Calu3 (cell line): ENCODE data around the gene IGF2. TPM values are rescaled to one million over a fixed set of nuclear protein-coding genes. Genes with fewer than 3 reads are reported as not detected.

ENCODE experiments used
- BruUV-seq: library from RNA; stranded (reverse); fragments of 400-500 nt; replicated peaks from 2 replicates; lab custom pipeline; 2021; lab: Mats Ljungman, UMichigan
- CTCF ChIA-PET: fragments of 300-600 bp; sonication (Branson Sonifier 250); formaldehyde crosslinking; loops from one replicate; lab custom pipeline; 2022; ENCODE audit warnings: antibody characterized with exemption; lab: Charles Lee
- DNase-seq: peaks from one replicate; pipeline ENCODE4 v3.0.0; 2022
- H3K27ac Mint-ChIP-seq: one replicate; pipeline ENCODE4 v1.8.0; 2022; ENCODE audit warnings: mixed read lengths; ENCODE audit not compliant: unreplicated experiment
- H3K27me3 Mint-ChIP-seq: one replicate; pipeline ENCODE4 v1.8.0; 2022; ENCODE audit warnings: mixed read lengths; ENCODE audit not compliant: unreplicated experiment
- H3K36me3 Mint-ChIP-seq: one replicate; pipeline ENCODE4 v1.8.0; 2022; ENCODE audit warnings: mild to moderate bottlenecking, moderate library complexity, mixed read lengths; ENCODE audit not compliant: insufficient read depth, unreplicated experiment
- H3K4me1 Mint-ChIP-seq: one replicate; pipeline ENCODE4 v1.8.0; 2022; ENCODE audit warnings: mild to moderate bottlenecking, low read depth, mixed read lengths; ENCODE audit not compliant: unreplicated experiment
- H3K4me3 Mint-ChIP-seq: one replicate; pipeline ENCODE4 v1.8.0; 2022; ENCODE audit warnings: mild to moderate bottlenecking, low read depth, moderate library complexity, mixed read lengths; ENCODE audit not compliant: unreplicated experiment
- H3K9me3 Mint-ChIP-seq: one replicate; pipeline ENCODE4 v1.8.0; 2022; ENCODE audit warnings: low read depth, mixed read lengths; ENCODE audit not compliant: unreplicated experiment
- CTCF ChIP-seq: fragments of 200-600 bp; IDR thresholded peaks from one replicate; pipeline ENCODE4 v1.8.0; 2022; ENCODE audit warnings: antibody characterized with exemption; ENCODE audit not compliant: unreplicated experiment
- intact Hi-C: fragments of 100-400 bp; cut with micrococcal nuclease; formaldehyde crosslinking; loops from one replicate; pipeline ENCODE4 v1.10.0; 2022; ENCODE audit not compliant: unreplicated experiment
- total RNA-seq: library from RNA; stranded (reverse); gene quantifications from 2 replicates; pipeline ENCODE4 v1.2.3, GENCODE V29; 2022

The IGF2 gene
- total RNA-seq, 1 experiment from 2014 or later = 0.45 TPM

DNA sequence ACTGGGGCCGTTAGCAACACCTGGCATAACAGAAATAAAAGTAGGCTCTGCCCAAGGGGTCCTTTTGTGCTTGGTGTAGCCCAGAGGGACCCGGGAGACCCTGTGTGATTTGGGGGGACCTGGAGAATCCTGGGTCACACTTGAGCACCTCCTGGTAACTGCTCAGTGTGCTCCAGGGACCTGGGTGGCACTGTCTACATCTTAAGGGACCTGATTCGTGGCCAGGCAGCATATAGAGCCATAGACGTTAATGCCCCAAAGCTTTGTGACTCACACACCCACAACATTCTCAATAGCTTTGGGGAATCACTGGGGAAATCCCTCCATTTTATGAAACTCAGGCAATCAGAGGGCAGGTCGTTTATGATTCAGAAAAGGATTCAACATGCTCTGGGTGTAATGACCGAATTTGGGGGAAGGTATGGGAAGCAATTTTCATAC, 3.6 kb upstream of the IGF2 start:
- TF ChIP-seq CTCF = no peak
- CTCF ChIA-PET = interaction anchor here (0.7 to 0.8 kb wide), 2 partner anchors 9 to 13 kb away, joined by 3 to 4 read pairs; no protein-coding TSS in a partner anchor
- Mint-ChIP-seq H3K27ac (no peak overlapping the region), H3K9me3 (no peaks in the 10 kb centered on the region), H3K27me3 (peaks cover 84% of the 10 kb centered on the region), H3K4me1 (peaks cover 13% of the 10 kb centered on the region), H3K36me3 (peaks cover 4% of the 10 kb centered on the region), H3K4me3 (no peak overlapping the region)
- intact Hi-C loops = loop anchor here (5.0 kb wide), 1 partner anchor 65 kb away; no protein-coding TSS in a partner anchor
- DNase-seq = no peak
- no TSS peak for BruUV-seq

DNA sequence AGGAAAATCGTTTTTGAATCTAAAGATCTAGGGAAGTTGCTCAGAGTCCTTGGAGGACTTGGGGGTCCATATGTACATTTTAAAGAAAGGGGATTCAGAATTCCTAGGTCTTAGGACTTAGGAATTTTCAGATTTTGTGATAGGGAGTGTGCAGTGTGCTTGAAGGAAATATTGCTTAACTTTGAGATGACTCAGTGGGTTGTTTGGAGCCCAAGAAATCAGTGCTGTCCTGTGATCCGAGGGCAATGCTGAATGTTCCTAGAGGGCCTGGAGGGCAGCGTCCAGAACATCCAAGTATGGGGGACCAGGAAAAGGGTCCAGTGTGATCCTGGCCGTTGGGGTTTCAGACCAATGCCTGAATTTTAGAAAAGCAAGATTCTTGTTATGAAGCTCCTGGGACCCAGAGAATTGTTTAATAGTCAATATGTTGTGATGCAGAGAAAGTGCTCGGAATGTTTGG, 3.1 kb upstream of the IGF2 start:
- peaks cover 13% of the 10 kb centered on the region for H3K4me1 Mint-ChIP-seq
- H3K36me3 Mint-ChIP-seq = peaks cover 7% of the 10 kb centered on the region
- no peak for TF ChIP-seq CTCF
- H3K9me3 Mint-ChIP-seq = no peaks in the 10 kb centered on the region
- H3K27ac Mint-ChIP-seq = no peak overlapping the region
- CTCF ChIA-PET = interaction anchor here (0.7 to 0.8 kb wide), 2 partner anchors 9 to 13 kb away, joined by 3 to 4 read pairs; no protein-coding TSS in a partner anchor
- H3K27me3 Mint-ChIP-seq = peaks cover 84% of the 10 kb centered on the region
- DNase-seq = no peak
- H3K4me3 Mint-ChIP-seq = no peak overlapping the region
- no TSS peak for BruUV-seq
- intact Hi-C loops = loop anchor here (5.0 kb wide), 1 partner anchor 65 kb away; no protein-coding TSS in a partner anchor

GRCh38 chr11:2140411-2141400, 1.5 kb upstream of the IGF2 start:
- H3K27me3 Mint-ChIP-seq = peaks cover 84% of the 10 kb centered on the region
- H3K9me3 Mint-ChIP-seq = no peaks in the 10 kb centered on the region
- CTCF ChIA-PET = no interaction called here
- TF ChIP-seq CTCF = no peak
- peaks cover 13% of the 10 kb centered on the region for H3K4me1 Mint-ChIP-seq
- no TSS peak for BruUV-seq
- intact Hi-C loops = loop anchor here (5.0 kb wide), 1 partner anchor 63 kb away; no protein-coding TSS in a partner anchor
- no peak overlapping the region for H3K27ac Mint-ChIP-seq
- no peak for DNase-seq
- H3K4me3 Mint-ChIP-seq = no peak overlapping the region
- H3K36me3 Mint-ChIP-seq = peaks cover 7% of the 10 kb centered on the region

GRCh38 chr11:2139621-2140337, 590 bp upstream of the IGF2 start:
- H3K27me3 Mint-ChIP-seq = peaks cover 84% of the 10 kb centered on the region
- peaks cover 13% of the 10 kb centered on the region for H3K4me1 Mint-ChIP-seq
- no peak for DNase-seq
- no peaks in the 10 kb centered on the region for H3K9me3 Mint-ChIP-seq
- H3K27ac Mint-ChIP-seq = no peak overlapping the region
- intact Hi-C loops = loop anchor here (5.0 kb wide), 1 partner anchor 62 kb away; no protein-coding TSS in a partner anchor
- no TSS peak for BruUV-seq
- no peak for TF ChIP-seq CTCF
- CTCF ChIA-PET = no interaction called here
- H3K4me3 Mint-ChIP-seq = no peak overlapping the region
- peaks cover 7% of the 10 kb centered on the region for H3K36me3 Mint-ChIP-seq
